ENCODE measurements around the gene NR4A1. TPM values are rescaled to one million over a fixed set of nuclear protein-coding genes. Genes with fewer than 3 reads are reported as not detected.

NR4A1 gene
- total RNA-seq, 1 experiment from 2014 or later = 25.8 TPM

DNA sequence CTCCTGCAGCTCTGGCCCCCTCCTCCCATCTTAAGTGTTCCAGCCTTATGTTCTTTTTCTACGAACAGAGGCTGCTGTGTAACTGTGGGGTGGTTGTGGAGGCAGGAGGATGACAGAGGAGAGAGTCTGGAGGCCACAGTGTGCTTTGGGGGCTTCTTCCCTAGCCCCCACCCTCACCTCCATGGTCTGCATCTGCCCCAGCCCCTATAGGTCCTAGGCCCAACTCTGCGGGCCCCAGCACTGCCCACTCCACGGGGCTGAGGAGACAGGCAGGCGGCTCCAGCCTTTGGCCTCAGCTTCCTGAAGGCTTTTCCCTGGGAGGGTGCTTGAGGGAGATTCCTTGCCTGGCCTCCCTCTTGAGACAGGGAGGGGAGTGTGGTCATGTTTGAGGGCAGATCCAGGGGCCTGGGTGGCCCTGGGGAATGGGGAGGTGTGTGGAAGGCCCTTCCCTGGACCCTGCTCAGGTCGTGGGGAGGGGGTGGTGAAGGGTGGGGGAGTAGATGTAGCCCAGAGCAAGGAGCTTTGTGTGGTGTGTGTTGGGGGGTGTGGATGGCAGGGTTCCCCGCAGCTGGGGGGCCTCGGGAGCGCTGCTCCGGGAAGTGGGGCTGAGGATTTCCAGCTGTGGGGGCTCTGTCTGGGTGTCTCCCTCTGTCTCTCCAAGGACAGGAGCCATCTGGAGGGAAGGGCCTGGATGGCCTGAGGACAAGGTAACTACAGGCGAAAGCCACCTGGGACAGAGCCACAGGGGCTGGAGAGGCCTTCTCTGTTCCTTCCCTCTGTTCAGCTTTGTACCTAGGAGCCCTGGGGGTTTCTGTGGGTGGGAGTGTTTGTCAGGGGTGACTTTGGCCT is 29.4 kb downstream of the NR4A1 start:
- Histone ChIP-seq H3K4me2 (ENCODE audit: insufficient read depth, insufficient read length, low read length) (no peak overlapping the region), H3T11ph (ENCODE audit: low read length) (no peak overlapping the region), H2BK12ac (ENCODE audit: insufficient read length, low read depth, low read length) (no peak overlapping the region), H3K4me1 (ENCODE audit: insufficient read depth, low read length) (no peaks in the 10 kb centered on the region; the same call in 1 of the 2 replicates), H3K79me2 (ENCODE audit: insufficient read depth, low read length) (no peaks in the 10 kb centered on the region), H3K27ac (ENCODE audit: insufficient read length, low read depth, low read length) (no peak overlapping the region), H4K5ac (ENCODE audit: insufficient read length, low read depth, low read length) (no peak overlapping the region), H2BK120ac (ENCODE audit: low read depth, low read length, poor library complexity, severe bottlenecking) (no peak overlapping the region), H2AK5ac (ENCODE audit: insufficient read length, low read length) (no peak overlapping the region), H4K20me1 (ENCODE audit: control insufficient read depth, insufficient read depth, insufficient read length) (no peaks in the 10 kb centered on the region), H4K8ac (replicated peaks; ENCODE audit: insufficient read length, low read depth, low read length) (no peak overlapping the region), H3K23me2 (ENCODE audit: insufficient read length, low read depth, low read length, poor library complexity, severe bottlenecking) (no peaks in the 10 kb centered on the region), H3K14ac (ENCODE audit: insufficient read depth, low read length) (no peak overlapping the region; the same call in 1 of the 2 replicates), H2BK15ac (ENCODE audit: low read depth, low read length) (no peak overlapping the region), H3K79me1 (ENCODE audit: insufficient read depth, low read depth, low read length, poor library complexity, severe bottlenecking) (no peaks in the 10 kb centered on the region), H3K23ac (ENCODE audit: insufficient read length, low read depth, low read length) (no peak overlapping the region), H3K18ac (ENCODE audit: insufficient read length, low read depth, low read length) (no peak overlapping the region), H4K91ac (ENCODE audit: insufficient read length, low read depth, low read length) (no peak overlapping the region), H3K27me3 (ENCODE audit: insufficient read depth, low read length) (no peaks in the 10 kb centered on the region), H2BK5ac (ENCODE audit: insufficient read length, low read length) (no peak overlapping the region), H3K9ac (ENCODE audit: extremely low read depth, insufficient read length, low read length) (no peak overlapping the region), H3K4ac (ENCODE audit: low read depth, low read length) (no peak overlapping the region), H2AFZ (ENCODE audit: low read length) (no peak overlapping the region), H3K56ac (ENCODE audit: insufficient read length, low read depth, low read length) (no peak overlapping the region), H3K9me3 (ENCODE audit: control insufficient read depth, low read depth, low read length) (no peaks in the 10 kb centered on the region), H2BK20ac (ENCODE audit: low read depth, low read length, poor library complexity, severe bottlenecking) (no peak overlapping the region)
- TF ChIP-seq, protein P1, sequence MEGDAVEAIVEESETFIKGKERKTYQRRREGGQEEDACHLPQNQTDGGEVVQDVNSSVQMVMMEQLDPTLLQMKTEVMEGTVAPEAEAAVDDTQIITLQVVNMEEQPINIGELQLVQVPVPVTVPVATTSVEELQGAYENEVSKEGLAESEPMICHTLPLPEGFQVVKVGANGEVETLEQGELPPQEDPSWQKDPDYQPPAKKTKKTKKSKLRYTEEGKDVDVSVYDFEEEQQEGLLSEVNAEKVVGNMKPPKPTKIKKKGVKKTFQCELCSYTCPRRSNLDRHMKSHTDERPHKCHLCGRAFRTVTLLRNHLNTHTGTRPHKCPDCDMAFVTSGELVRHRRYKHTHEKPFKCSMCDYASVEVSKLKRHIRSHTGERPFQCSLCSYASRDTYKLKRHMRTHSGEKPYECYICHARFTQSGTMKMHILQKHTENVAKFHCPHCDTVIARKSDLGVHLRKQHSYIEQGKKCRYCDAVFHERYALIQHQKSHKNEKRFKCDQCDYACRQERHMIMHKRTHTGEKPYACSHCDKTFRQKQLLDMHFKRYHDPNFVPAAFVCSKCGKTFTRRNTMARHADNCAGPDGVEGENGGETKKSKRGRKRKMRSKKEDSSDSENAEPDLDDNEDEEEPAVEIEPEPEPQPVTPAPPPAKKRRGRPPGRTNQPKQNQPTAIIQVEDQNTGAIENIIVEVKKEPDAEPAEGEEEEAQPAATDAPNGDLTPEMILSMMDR (conservative IDR thresholded peaks at IDR 0.05) = no peak
- Mint-ChIP-seq H3K4me3 (no peak overlapping the region), H3K9me3 (no peaks in the 10 kb centered on the region), H3K27me3 (ENCODE audit: low read depth) (no peaks in the 10 kb centered on the region), H3K36me3 (ENCODE audit: insufficient read depth in 1 of 3, low read depth in 3 of 3) (peaks cover 18 to 36% (median 26%) of the 10 kb centered on the region in 3 experiments; a peak in 6 of 7 replicates), H3K4me1 (peaks cover 13 to 26% of the 10 kb centered on the region in 2 experiments), H3K27ac (peak overlapping the region in 2 of 3 experiments; percentile 57 to 89; a peak in 2 of 7 replicates)
- no CpG with 5 or more reads among the region's 10 CpGs for WGBS (ENCODE audit: extremely low coverage, insufficient read length, low lambda C conversion rate)
- DNase-seq = no peak

Data from H9 (cell line).